ENCODE measurements around the gene ARHGAP15. TPM values are rescaled to one million over a fixed set of nuclear protein-coding genes. Genes with fewer than 3 reads are reported as not detected.

Gene ARHGAP15
- total RNA-seq, 1 experiment from 2014 or later, result not detected

DNA sequence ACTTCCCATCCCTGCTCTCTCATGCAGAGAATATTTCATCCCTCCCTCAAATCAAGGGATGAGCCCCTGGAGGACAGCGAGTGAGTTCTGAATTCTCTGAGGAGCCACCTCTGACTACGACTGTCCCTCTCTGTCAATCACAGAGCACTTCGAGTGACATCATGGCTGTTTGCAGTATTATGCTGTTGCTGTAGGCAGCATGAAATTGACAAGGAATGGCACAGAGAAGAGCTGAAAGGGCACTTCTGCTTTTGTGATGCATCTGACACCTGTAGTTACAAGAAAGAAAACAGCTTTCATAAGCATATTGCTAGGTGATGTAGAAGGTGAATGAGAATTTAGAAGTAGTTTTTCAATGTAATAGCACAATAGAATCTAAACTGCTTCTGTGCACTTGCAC, 166.9 kb downstream of the ARHGAP15 start:
- Histone ChIP-seq H3F3A (ENCODE audit: insufficient read depth, low read depth) (no peaks in the 10 kb centered on the region), H3K4me1 (replicated peaks; ENCODE audit: insufficient read depth) (no peaks in the 10 kb centered on the region), H2AFZ (no peak overlapping the region), H3K27me3 (ENCODE audit: insufficient read depth, low read depth) (no peaks in the 10 kb centered on the region), H3K36me3 (ENCODE audit: low read depth) (no peaks in the 10 kb centered on the region), H4K20me1 (ENCODE audit: insufficient read depth) (no peaks in the 10 kb centered on the region), H3K9me2 (ENCODE audit: insufficient read depth) (no peaks in the 10 kb centered on the region), H3K9me3 (ENCODE audit: insufficient read depth, low read depth) (no peaks in the 10 kb centered on the region), H3K79me2 (ENCODE audit: low read depth) (no peaks in the 10 kb centered on the region), H3K4me2 (no peak overlapping the region), H3K27ac (no peak overlapping the region), H3K4me3 (no peak overlapping the region)
- TF ChIP-seq, protein P1, sequence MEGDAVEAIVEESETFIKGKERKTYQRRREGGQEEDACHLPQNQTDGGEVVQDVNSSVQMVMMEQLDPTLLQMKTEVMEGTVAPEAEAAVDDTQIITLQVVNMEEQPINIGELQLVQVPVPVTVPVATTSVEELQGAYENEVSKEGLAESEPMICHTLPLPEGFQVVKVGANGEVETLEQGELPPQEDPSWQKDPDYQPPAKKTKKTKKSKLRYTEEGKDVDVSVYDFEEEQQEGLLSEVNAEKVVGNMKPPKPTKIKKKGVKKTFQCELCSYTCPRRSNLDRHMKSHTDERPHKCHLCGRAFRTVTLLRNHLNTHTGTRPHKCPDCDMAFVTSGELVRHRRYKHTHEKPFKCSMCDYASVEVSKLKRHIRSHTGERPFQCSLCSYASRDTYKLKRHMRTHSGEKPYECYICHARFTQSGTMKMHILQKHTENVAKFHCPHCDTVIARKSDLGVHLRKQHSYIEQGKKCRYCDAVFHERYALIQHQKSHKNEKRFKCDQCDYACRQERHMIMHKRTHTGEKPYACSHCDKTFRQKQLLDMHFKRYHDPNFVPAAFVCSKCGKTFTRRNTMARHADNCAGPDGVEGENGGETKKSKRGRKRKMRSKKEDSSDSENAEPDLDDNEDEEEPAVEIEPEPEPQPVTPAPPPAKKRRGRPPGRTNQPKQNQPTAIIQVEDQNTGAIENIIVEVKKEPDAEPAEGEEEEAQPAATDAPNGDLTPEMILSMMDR (conservative IDR thresholded peaks at IDR 0.05), result no peak
- no peak for TF ChIP-seq EZH2 (IDR thresholded peaks at IDR 0.05; ENCODE audit: low read depth)
- intact Hi-C loops (cut with micrococcal nuclease; ENCODE audit: unreplicated experiment), result no loop called here
- no TSS peak for BruUV-seq (replicated peaks)
- CTCF ChIA-PET, result no interaction called here
- POLR2A ChIA-PET (ENCODE audit: unreplicated experiment), result no interaction called here
- DNase-seq, result no peak

DNA sequence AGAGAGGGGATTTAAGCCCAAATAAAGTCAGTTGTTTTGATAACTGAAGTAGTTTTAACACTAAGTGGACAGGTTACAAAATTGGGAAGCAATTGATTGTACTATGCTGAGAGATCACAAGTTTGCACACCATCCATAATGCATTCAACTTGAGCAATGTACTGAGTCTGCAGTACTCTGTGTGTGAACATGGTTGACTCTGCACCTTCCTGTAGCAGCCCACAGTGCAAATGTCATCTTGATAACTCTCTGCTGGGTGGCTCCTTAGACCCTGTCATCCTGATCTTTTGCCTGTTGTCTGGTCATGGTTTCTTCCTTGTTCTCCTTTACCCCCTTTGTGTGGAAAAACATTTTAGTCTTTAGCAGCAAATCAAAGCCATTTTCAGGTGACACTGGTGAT, 168.0 kb downstream of the ARHGAP15 start:
- ChIA-PET POLR2A (ENCODE audit: unreplicated experiment) (interaction anchor here (0.5 kb wide), 1 partner anchor 1517 kb away, joined by 3 read pairs; no protein-coding TSS in a partner anchor), CTCF (no interaction called here)
- Histone ChIP-seq H3K36me3 (ENCODE audit: low read depth) (no peaks in the 10 kb centered on the region), H3K79me2 (ENCODE audit: low read depth) (no peaks in the 10 kb centered on the region), H3K27me3 (ENCODE audit: insufficient read depth, low read depth) (no peaks in the 10 kb centered on the region), H2AFZ (no peak overlapping the region), H4K20me1 (ENCODE audit: insufficient read depth) (no peaks in the 10 kb centered on the region), H3K27ac (no peak overlapping the region), H3F3A (ENCODE audit: insufficient read depth, low read depth) (no peaks in the 10 kb centered on the region), H3K9me3 (ENCODE audit: insufficient read depth, low read depth) (no peaks in the 10 kb centered on the region), H3K9me2 (ENCODE audit: insufficient read depth) (no peaks in the 10 kb centered on the region), H3K4me3 (no peak overlapping the region), H3K4me1 (replicated peaks; ENCODE audit: insufficient read depth) (no peaks in the 10 kb centered on the region), H3K4me2 (no peak overlapping the region)
- DNase-seq, result no peak
- intact Hi-C loops (cut with micrococcal nuclease; ENCODE audit: unreplicated experiment), result no loop called here
- no peak for TF ChIP-seq EZH2 (IDR thresholded peaks at IDR 0.05; ENCODE audit: low read depth)
- TF ChIP-seq, protein P1 (conservative IDR thresholded peaks at IDR 0.05), result no peak
- BruUV-seq (replicated peaks), result no TSS peak

DNA sequence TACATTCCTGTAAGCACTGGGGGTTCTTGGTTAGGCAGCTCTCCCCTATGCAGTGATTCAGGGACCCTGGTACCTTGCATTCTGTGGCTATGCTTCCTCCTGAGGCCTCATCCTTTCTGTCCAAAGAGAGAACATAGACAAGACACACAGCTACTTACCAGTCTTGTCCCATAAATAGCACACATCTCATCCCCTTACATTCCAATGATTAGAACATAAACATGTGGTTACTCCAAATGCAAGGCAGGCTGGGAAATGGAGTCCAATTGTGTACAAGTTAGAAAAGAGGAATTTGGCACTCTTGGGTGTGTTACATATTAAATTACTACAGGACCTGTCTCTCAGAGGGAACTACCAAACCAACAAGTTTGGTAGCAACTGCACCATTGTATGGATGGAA, 171.3 kb downstream of the ARHGAP15 start:
- H3K27ac ChIP-seq, result no peak overlapping the region
- no peaks in the 10 kb centered on the region for H3K36me3 ChIP-seq (ENCODE audit: low read depth)
- no peak overlapping the region for H3K4me2 ChIP-seq
- H3K27me3 ChIP-seq (ENCODE audit: insufficient read depth, low read depth), result no peaks in the 10 kb centered on the region
- no peaks in the 10 kb centered on the region for H3K9me2 ChIP-seq (ENCODE audit: insufficient read depth)
- H3K79me2 ChIP-seq (ENCODE audit: low read depth), result no peaks in the 10 kb centered on the region
- H3F3A ChIP-seq (ENCODE audit: insufficient read depth, low read depth), result no peaks in the 10 kb centered on the region
- ChIA-PET CTCF (no interaction called here), POLR2A (ENCODE audit: unreplicated experiment) (no interaction called here)
- intact Hi-C loops (cut with micrococcal nuclease; ENCODE audit: unreplicated experiment), result no loop called here
- DNase-seq, result no peak
- H2AFZ ChIP-seq, result no peak overlapping the region
- H4K20me1 ChIP-seq (ENCODE audit: insufficient read depth), result no peaks in the 10 kb centered on the region
- no peaks in the 10 kb centered on the region for H3K9me3 ChIP-seq (ENCODE audit: insufficient read depth, low read depth)
- no TSS peak for BruUV-seq (replicated peaks)
- no peaks in the 10 kb centered on the region for H3K4me1 ChIP-seq (replicated peaks; ENCODE audit: insufficient read depth)
- TF ChIP-seq, protein P1 (conservative IDR thresholded peaks at IDR 0.05), result no peak
- no peak for TF ChIP-seq EZH2 (IDR thresholded peaks at IDR 0.05; ENCODE audit: low read depth)
- no peak overlapping the region for H3K4me3 ChIP-seq
